Measurements from ENCODE around the gene PACS1.

PACS1 gene

DNA sequence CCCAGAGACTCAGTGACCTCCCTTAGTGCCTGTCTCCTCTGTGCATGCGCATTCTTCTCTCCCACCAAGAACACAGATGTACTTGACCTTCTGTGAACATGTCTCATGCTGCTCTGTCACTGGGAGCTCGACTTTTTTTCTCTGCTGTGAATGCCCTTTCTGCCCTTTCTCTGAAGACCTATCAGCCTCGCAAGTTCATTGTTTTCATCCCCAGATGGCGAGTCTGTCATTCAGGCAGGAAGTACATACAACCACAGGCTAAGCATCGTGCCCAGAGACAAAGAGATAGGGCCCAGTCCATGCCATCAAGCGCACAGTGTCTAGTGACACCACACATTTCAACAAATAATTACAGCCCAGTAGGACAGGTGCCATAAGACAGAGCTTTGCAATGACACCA lies 148.0 kb downstream of the PACS1 start:
- DNase-seq (ENCODE audit: low read depth) = no peak
- TF ChIP-seq, protein P1, sequence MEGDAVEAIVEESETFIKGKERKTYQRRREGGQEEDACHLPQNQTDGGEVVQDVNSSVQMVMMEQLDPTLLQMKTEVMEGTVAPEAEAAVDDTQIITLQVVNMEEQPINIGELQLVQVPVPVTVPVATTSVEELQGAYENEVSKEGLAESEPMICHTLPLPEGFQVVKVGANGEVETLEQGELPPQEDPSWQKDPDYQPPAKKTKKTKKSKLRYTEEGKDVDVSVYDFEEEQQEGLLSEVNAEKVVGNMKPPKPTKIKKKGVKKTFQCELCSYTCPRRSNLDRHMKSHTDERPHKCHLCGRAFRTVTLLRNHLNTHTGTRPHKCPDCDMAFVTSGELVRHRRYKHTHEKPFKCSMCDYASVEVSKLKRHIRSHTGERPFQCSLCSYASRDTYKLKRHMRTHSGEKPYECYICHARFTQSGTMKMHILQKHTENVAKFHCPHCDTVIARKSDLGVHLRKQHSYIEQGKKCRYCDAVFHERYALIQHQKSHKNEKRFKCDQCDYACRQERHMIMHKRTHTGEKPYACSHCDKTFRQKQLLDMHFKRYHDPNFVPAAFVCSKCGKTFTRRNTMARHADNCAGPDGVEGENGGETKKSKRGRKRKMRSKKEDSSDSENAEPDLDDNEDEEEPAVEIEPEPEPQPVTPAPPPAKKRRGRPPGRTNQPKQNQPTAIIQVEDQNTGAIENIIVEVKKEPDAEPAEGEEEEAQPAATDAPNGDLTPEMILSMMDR (IDR thresholded peaks at IDR 0.05; ENCODE audit: low read depth, low read length, missing control alignments) = no peak
- in situ Hi-C loops (cut with HindIII; ENCODE audit: low sequenced_read_pairs) = loop anchor here (5.0 kb wide), 1 partner anchor 64 kb away; no protein-coding TSS in a partner anchor
- no peak overlapping the region for H3K4me3 ChIP-seq (ENCODE audit: low read depth, low read length)

DNA sequence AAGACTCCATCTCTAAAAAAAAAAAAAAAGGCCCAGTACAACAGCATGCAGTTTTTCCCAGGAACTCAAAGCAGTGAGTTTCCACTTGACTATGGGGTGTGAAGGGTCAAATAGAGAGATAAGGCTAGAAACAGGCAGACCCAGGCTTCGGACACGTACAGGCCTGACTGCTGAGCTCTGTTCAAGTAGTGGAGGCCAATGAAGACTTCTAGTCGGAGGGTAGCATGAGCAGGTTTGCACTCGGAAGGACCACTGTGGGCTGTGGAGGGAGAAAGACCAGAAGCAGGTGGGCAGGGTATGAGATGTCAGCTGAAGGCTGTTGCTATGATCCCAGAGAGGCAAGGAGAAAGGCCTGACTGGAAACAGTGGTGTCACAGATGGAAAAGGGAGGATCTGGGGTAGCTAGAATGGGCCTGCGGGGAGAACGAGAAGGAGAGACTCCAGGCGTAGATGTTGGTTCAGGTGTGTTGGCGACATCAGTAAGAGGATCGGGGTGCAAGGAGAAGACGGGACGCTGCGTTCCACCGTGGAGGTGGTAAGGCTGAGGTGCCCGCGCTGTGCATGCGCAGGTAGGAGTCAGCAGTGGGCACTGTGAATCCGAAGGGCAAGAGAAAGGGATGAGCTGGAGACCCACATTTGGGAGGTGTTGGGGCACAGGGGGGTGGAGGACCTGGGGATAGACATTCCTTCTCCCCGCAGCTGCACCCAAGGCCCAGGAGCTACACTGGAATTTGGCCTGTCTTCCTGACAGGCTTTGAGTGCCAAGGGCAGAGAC lies 149.0 kb downstream of the PACS1 start:
- DNase-seq (ENCODE audit: low read depth) = no peak
- in situ Hi-C loops (cut with HindIII; ENCODE audit: low sequenced_read_pairs) = loop anchor here (5.0 kb wide), 1 partner anchor 63 kb away; no protein-coding TSS in a partner anchor
- TF ChIP-seq, protein P1 (IDR thresholded peaks at IDR 0.05; ENCODE audit: low read depth, low read length, missing control alignments) = no peak
- no peak overlapping the region for H3K4me3 ChIP-seq (ENCODE audit: low read depth, low read length)

DNA sequence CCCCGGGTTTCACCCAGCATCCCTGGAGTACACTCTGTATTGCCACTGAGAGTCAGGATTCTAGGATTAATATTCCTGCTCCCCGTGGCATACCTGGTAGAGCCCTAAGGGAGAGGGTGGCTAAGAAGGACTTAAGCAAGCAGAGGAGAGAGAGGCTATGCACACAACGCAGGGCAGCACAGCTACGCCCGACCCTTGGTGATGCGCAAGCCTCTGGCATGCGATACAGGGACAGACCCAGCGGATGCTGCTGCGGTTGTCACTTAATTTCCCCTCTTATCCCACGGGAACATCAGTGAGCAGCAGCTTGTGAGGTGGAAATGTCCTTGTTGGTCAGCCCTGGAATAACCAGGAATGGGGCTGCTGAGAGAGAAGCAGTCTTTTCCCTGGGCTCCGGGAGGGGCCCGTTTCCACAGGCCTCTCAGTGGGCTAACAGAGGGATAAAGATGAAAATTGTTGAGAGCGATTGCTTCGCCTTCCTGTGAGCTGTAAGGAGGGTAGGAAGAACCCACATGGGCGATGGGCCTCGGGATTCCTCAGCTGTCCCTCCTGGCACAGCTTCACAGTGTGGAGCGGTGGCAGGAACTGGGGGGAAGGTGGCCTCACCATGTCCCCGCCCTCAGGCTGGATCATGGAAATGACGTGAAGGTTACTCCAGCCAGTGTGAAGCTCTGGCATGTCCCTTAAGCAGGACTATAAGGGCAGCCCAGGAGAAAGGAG lies 149.9 kb downstream of the PACS1 start:
- in situ Hi-C loops (cut with HindIII; ENCODE audit: low sequenced_read_pairs) = loop anchor here (5.0 kb wide), 1 partner anchor 62 kb away; no protein-coding TSS in a partner anchor

DNA sequence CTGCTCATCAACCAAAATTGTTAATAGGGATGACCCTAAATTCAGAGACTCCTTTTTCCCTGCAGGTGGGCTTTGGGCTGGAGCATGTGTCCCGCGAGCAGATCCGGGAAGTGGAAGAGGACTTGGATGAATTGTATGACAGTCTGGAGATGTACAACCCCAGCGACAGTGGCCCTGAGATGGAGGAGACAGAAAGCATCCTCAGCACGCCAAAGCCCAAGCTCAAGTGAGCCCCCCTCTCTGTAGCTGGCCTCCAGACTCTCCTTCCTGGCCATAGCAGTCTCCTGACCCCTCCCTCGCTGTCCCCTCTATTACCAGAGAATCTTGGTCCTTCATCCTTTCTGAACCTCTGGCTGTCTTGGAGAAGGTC lies 150.5 kb downstream of the PACS1 start:
- no peak overlapping the region for H3K4me3 ChIP-seq (ENCODE audit: low read depth, low read length)
- TF ChIP-seq, protein P1 (IDR thresholded peaks at IDR 0.05; ENCODE audit: low read depth, low read length, missing control alignments) = no peak
- in situ Hi-C loops (cut with HindIII; ENCODE audit: low sequenced_read_pairs) = no loop called here
- no peak for DNase-seq (ENCODE audit: low read depth)

More for the DNA sequence above, 149.9 kb downstream of the PACS1 start:
- no peak for DNase-seq (ENCODE audit: low read depth)
- TF ChIP-seq, protein P1 (IDR thresholded peaks at IDR 0.05; ENCODE audit: low read depth, low read length, missing control alignments) = no peak
- H3K4me3 ChIP-seq (ENCODE audit: low read depth, low read length) = no peak overlapping the region

DNA sequence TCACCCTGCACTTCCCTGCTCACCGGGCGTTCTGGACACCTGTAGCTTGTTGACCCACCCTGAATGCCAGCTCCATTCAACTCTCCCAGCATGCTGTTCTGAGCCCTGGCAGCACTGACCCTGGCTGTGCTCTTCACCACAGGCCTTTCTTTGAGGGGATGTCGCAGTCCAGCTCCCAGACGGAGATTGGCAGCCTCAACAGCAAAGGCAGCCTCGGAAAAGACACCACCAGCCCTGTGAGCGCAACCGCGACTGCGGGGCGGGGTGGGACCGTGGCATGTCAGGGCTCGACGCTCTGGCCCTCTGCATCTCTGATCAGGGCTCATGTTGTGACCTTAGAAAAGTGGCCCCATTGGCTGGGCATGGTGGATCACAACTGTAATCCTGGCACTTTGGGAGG lies 150.9 kb downstream of the PACS1 start:
- in situ Hi-C loops (cut with HindIII; ENCODE audit: low sequenced_read_pairs) = no loop called here
- TF ChIP-seq, protein P1 (IDR thresholded peaks at IDR 0.05; ENCODE audit: low read depth, low read length, missing control alignments) = no peak
- H3K4me3 ChIP-seq (ENCODE audit: low read depth, low read length) = no peak overlapping the region
- no peak for DNase-seq (ENCODE audit: low read depth)

DNA sequence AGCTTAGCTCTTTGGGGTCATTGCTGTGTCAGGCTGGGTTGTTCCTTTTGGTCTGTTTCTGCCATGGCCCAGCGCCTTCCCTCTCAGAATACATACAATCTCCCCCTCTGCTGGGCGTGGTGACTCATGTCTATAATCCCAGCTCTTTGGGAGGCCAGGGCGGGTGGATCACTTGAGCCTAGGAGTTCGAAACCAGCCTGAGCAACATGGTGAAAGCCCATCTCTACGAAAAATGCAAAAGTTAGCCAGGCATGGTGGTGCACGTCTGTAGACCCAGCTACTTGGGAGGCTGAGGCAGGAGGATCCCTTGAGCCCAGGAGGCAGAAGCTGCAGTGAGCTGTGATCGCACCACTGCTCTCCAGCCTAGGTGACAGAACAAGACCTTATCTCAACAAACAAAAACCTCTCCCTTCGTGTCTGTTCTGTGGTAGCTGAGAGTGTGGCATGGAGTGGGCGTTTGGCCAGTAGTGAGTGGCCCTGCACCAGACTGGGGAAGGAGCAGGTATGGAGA lies 151.7 kb downstream of the PACS1 start:
- H3K4me3 ChIP-seq (ENCODE audit: low read depth, low read length) = no peak overlapping the region
- TF ChIP-seq, protein P1 (IDR thresholded peaks at IDR 0.05; ENCODE audit: low read depth, low read length, missing control alignments) = no peak
- in situ Hi-C loops (cut with HindIII; ENCODE audit: low sequenced_read_pairs) = no loop called here
- no peak for DNase-seq (ENCODE audit: low read depth)
